ENCODE results near the gene TRIM62. TPM values are rescaled to one million over a fixed set of nuclear protein-coding genes. Genes with fewer than 3 reads are reported as not detected.

Gene TRIM62
- total and polyA plus RNA-seq, 4 donors, result 0.60 to 1.3 (median 1.1) TPM

GRCh38 chr1:33173091-33173490, 8.8 kb downstream of the TRIM62 start:
- H3K36me3 ChIP-seq (ENCODE audit: control insufficient read depth in 4 of 4, insufficient read depth in 3 of 4, low read depth in 1 of 4, low read length in 3 of 4), result no peaks in the 10 kb centered on the region
- DNase-seq (ENCODE audit: low spot score), result no peak
- TF ChIP-seq RXRA (IDR thresholded peaks at IDR 0.05), result no peak
- TF ChIP-seq JUND (IDR thresholded peaks at IDR 0.05), result no peak
- TF ChIP-seq, protein P1, sequence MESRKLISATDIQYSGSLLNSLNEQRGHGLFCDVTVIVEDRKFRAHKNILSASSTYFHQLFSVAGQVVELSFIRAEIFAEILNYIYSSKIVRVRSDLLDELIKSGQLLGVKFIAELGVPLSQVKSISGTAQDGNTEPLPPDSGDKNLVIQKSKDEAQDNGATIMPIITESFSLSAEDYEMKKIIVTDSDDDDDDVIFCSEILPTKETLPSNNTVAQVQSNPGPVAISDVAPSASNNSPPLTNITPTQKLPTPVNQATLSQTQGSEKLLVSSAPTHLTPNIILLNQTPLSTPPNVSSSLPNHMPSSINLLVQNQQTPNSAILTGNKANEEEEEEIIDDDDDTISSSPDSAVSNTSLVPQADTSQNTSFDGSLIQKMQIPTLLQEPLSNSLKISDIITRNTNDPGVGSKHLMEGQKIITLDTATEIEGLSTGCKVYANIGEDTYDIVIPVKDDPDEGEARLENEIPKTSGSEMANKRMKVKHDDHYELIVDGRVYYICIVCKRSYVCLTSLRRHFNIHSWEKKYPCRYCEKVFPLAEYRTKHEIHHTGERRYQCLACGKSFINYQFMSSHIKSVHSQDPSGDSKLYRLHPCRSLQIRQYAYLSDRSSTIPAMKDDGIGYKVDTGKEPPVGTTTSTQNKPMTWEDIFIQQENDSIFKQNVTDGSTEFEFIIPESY (IDR thresholded peaks at IDR 0.05), result no peak
- no peak for TF ChIP-seq YY1 (IDR thresholded peaks at IDR 0.05)
- no peak for TF ChIP-seq FOXA2 (IDR thresholded peaks at IDR 0.05)
- TF ChIP-seq HNF4A (conservative IDR thresholded peaks at IDR 0.05), result no peak
- TF ChIP-seq, protein P2, sequence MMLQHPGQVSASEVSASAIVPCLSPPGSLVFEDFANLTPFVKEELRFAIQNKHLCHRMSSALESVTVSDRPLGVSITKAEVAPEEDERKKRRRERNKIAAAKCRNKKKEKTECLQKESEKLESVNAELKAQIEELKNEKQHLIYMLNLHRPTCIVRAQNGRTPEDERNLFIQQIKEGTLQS (IDR thresholded peaks at IDR 0.05), result no peak
- no peak for TF ChIP-seq SP1 (IDR thresholded peaks at IDR 0.05)
- TF ChIP-seq EGR1 (IDR thresholded peaks at IDR 0.05; ENCODE audit: low read depth in 2 of 2), result no peak
- no peak for TF ChIP-seq RAD21 (IDR thresholded peaks at IDR 0.05)
- no peak for TF ChIP-seq FOXA1 (IDR thresholded peaks at IDR 0.05)
- no peak for TF ChIP-seq TAF1 (conservative IDR thresholded peaks at IDR 0.05)
- no peak for TF ChIP-seq GABPA (IDR thresholded peaks at IDR 0.05 in 1 of 2, conservative IDR thresholded peaks at IDR 0.05 in 1 of 2)
- TF ChIP-seq MAX (IDR thresholded peaks at IDR 0.05), result no peak
- no peak for TF ChIP-seq NR2F2 (IDR thresholded peaks at IDR 0.05)
- H3K9me3 ChIP-seq (ENCODE audit: control insufficient read depth in 4 of 4, low read length in 3 of 4), result no peaks in the 10 kb centered on the region
- no peak overlapping the region for H3K27ac ChIP-seq (ENCODE audit: low read depth in 1 of 2, low read length in 2 of 2)
- WGBS, result 70% methylated on average over 4 of the region's 4 CpGs
- H3K4me1 ChIP-seq (ENCODE audit: control insufficient read depth in 4 of 4, insufficient read depth in 4 of 4, low read length in 3 of 4), result no peaks in the 10 kb centered on the region
- no peak overlapping the region for H3K4me3 ChIP-seq (ENCODE audit: low read depth in 1 of 3, low read length in 3 of 3)
- H3K27me3 ChIP-seq (ENCODE audit: control insufficient read depth in 4 of 4, insufficient read depth in 4 of 4, low read length in 3 of 4), result no peaks in the 10 kb centered on the region
- H3K9ac ChIP-seq (ENCODE audit: low read depth in 1 of 2, low read length in 2 of 2), result no peak overlapping the region

DNA sequence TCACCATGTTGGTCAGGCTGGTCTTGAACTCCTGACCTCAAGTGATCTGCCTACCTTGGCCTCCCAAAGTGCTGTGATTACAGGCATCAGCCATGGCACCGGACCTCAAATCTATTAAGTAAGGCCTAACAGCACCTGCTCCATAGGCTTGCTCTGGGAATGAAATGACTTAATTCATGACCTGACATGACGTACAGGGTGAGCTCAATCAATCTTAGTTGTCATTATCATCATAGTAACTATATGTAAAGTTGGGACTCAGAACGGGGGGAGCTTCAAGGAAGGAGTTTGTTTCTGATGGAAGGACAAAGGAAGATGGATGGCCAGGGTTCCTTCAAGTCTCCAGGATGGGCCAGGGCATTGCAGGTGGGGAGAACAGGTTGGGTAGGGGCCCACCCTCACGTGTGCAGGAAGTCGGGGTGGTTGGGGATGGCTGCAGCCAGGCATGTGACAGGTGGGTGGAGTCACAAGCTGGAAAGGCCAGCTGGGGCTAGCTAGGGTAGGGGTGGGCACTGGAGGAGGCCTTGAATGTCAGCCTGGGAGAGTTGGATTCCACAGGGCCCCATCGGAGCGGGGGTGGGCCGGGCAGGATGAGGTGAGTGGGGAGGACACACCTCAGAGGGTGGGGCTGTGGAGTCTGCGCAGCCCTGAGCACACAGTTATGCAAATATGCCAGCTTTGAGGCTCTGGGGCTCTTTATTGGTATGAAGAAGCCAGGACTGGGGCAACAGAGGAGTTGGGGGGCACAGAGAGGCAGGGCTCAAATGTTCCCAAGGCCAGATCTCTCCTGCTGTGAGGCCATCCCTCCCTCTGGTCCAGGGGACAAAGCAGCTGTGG, 9.6 kb downstream of the TRIM62 start:
- Histone ChIP-seq H3K27ac (ENCODE audit: low read depth in 1 of 2, low read length in 2 of 2) (no peak overlapping the region), H3K27me3 (ENCODE audit: control insufficient read depth in 4 of 4, insufficient read depth in 4 of 4, low read length in 3 of 4) (no peaks in the 10 kb centered on the region), H3K4me3 (ENCODE audit: low read depth in 1 of 3, low read length in 3 of 3) (no peak overlapping the region), H3K4me1 (ENCODE audit: control insufficient read depth in 4 of 4, insufficient read depth in 4 of 4, low read length in 3 of 4) (no peaks in the 10 kb centered on the region), H3K36me3 (ENCODE audit: control insufficient read depth in 4 of 4, insufficient read depth in 3 of 4, low read depth in 1 of 4, low read length in 3 of 4) (no peaks in the 10 kb centered on the region), H3K9me3 (ENCODE audit: control insufficient read depth in 4 of 4, low read length in 3 of 4) (no peaks in the 10 kb centered on the region), H3K9ac (ENCODE audit: low read depth in 1 of 2, low read length in 2 of 2) (no peak overlapping the region)
- TF ChIP-seq REST (IDR thresholded peaks at IDR 0.05) (no peak), SP1 (IDR thresholded peaks at IDR 0.05) (no peak), JUND (IDR thresholded peaks at IDR 0.05) (no peak), MAX (IDR thresholded peaks at IDR 0.05) (no peak), EGR1 (IDR thresholded peaks at IDR 0.05; ENCODE audit: low read depth in 2 of 2) (no peak)
- DNase-seq (ENCODE audit: low spot score), result no peak
- 74% methylated on average over 9 of the region's 9 CpGs for WGBS
